Hepatocyte (in vitro differentiated cells): ENCODE results near the gene FXR1. TPM values are rescaled to one million over a fixed set of nuclear protein-coding genes. Genes with fewer than 3 reads are reported as not detected.

Experiments used
- DNase-seq: peaks from one replicate; pipeline ENCODE4 v3.0.0-alpha.2; 2016; ENCODE audit warnings: low spot score
- H2AFZ ChIP-seq: fragments of 200-600 bp; sonication (generic); 2 replicates; pipeline ENCODE4 v1.6.0; 2016; ENCODE audit warnings: antibody characterized with exemption, mild to moderate bottlenecking
- H3K27ac ChIP-seq: fragments of 200-600 bp; sonication (generic); 2 replicates; pipeline ENCODE4 v1.5.1; 2016; ENCODE audit warnings: mild to moderate bottlenecking
- H3K27me3 ChIP-seq: fragments of 200-600 bp; sonication (generic); 2 replicates; pipeline ENCODE4 v1.6.1; 2016
- H3K36me3 ChIP-seq: fragments of 200-600 bp; sonication (generic); replicated peaks from 2 replicates; pipeline ENCODE4 v1.5.1; 2016; ENCODE audit warnings: low read depth; ENCODE audit not compliant: insufficient read depth
- H3K4me1 ChIP-seq: fragments of 200-600 bp; sonication (generic); 2 replicates; pipeline ENCODE4 v1.5.1; 2016; ENCODE audit warnings: mild to moderate bottlenecking, moderate library complexity; ENCODE audit not compliant: insufficient read depth
- H3K4me2 ChIP-seq: fragments of 200-600 bp; sonication (generic); 2 replicates; pipeline ENCODE4 v1.6.0; 2016
- H3K4me3 ChIP-seq: fragments of 200-600 bp; sonication (generic); 2 replicates; pipeline ENCODE4 v1.5.1; 2016; ENCODE audit warnings: mild to moderate bottlenecking
- H3K79me2 ChIP-seq: fragments of 200-600 bp; sonication (generic); 2 replicates; pipeline ENCODE4 v1.6.0; 2017; ENCODE audit warnings: mild to moderate bottlenecking
- H3K9me2 ChIP-seq: fragments of 200-600 bp; sonication (generic); replicated peaks from 2 replicates; pipeline ENCODE4 v1.6.0; 2017; ENCODE audit warnings: mild to moderate bottlenecking; ENCODE audit not compliant: insufficient read depth
- H3K9me3 ChIP-seq: fragments of 200-600 bp; sonication (generic); 2 replicates; pipeline ENCODE4 v1.5.1; 2016; ENCODE audit warnings: low read depth, mild to moderate bottlenecking
- H4K20me1 ChIP-seq: fragments of 200-600 bp; sonication (generic); 2 replicates; pipeline ENCODE4 v1.6.0; 2016; ENCODE audit warnings: mild to moderate bottlenecking; ENCODE audit not compliant: insufficient read depth, poor library complexity, severe bottlenecking
- CTCF ChIP-seq: fragments of 200-600 bp; sonication (generic); IDR thresholded peaks from 2 replicates; pipeline ENCODE4 v1.5.1; 2016; ENCODE audit warnings: antibody characterized with exemption, mild to moderate bottlenecking; ENCODE audit not compliant: poor library complexity
- EZH2 ChIP-seq: fragments of 200-600 bp; sonication (generic); IDR thresholded peaks from 2 replicates; pipeline ENCODE4 v1.6.1; 2016; ENCODE audit warnings: antibody characterized with exemption, mild to moderate bottlenecking, borderline replicate concordance
- EZH2phosphoT487 ChIP-seq: fragments of 200-600 bp; sonication (generic); IDR thresholded peaks from one replicate; pipeline ENCODE4 v1.6.1; 2018; ENCODE audit warnings: antibody characterized with exemption, mild to moderate bottlenecking, low read depth, moderate library complexity; ENCODE audit not compliant: unreplicated experiment, severe bottlenecking
- WGBS: methylation state at CpG from one replicate; pipeline ENCODE4 v1.1.6; 2016; ENCODE audit warnings: low lambda C conversion rate; ENCODE audit errors: missing lambda C conversion rate; 5-methylcytosine and 5-hydroxymethylcytosine counted together
- polyA plus RNA-seq: library from polyadenylated mRNA; unstranded; fragments of >200 nt; fragmentation: Nextera tagmentation; extraction: Ambion mirVana; gene quantifications from 2 replicates; pipeline ENCODE4 v1.2.1, GENCODE V29; 2016
- total RNA-seq: library from RNA; depleted of rRNA; stranded (reverse); fragments of >200 nt; gene quantifications from 2 replicates; pipeline ENCODE4 v1.2.3, GENCODE V29; 2014

FXR1 gene
- total and polyA plus RNA-seq, 2 experiments from 2014 or later = 48.4 to 105 TPM

DNA sequence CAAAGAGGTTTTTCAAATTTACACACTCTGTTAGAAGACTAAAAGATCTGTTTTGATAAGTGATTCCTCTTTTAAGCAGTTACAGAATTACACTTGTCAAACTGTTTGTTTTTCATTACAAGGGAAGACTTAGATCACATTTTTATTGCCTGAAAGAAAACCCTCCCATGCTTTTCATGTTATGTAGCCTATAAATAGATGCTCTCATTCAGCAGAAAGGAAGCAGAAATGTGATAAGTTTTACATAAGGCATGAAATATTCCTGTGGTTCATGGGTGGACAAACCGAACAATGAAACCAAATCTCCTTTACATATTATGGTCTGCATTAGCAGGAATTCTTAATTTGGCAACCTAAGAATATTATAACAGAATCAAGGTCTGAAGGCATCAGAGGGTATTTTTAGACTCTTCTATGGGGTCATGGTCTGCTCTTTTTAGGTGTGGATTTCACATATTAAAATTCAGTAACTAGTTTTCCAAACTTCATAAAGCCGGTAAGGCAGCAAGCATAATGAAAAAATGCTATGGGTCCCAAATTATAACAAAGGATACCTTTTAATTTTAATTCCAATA lies 37.3 kb upstream of the FXR1 start:
- H3K27me3 ChIP-seq = no peaks in the 10 kb centered on the region
- no peaks in the 10 kb centered on the region for H3K4me1 ChIP-seq
- H3K9me3 ChIP-seq = no peaks in the 10 kb centered on the region
- no peak overlapping the region for H3K4me3 ChIP-seq
- H3K79me2 ChIP-seq = no peaks in the 10 kb centered on the region
- DNase-seq = no peak
- TF ChIP-seq EZH2 = no peak
- TF ChIP-seq EZH2phosphoT487 = no peak
- no peak for TF ChIP-seq CTCF
- H4K20me1 ChIP-seq = no peaks in the 10 kb centered on the region
- H3K36me3 ChIP-seq = no peaks in the 10 kb centered on the region
- no peak overlapping the region for H3K27ac ChIP-seq
- H3K9me2 ChIP-seq = no peaks in the 10 kb centered on the region
- H3K4me2 ChIP-seq = no peak overlapping the region
- H2AFZ ChIP-seq = no peak overlapping the region
- WGBS = 55% methylated on average over 2 of the region's 2 CpGs

GRCh38 chr3:180881065-180881801 lies 31.2 kb upstream of the FXR1 start:
- no peaks in the 10 kb centered on the region for H3K4me1 ChIP-seq
- TF ChIP-seq CTCF (no peak), EZH2phosphoT487 (no peak), EZH2 (no peak)
- H4K20me1 ChIP-seq = no peaks in the 10 kb centered on the region
- H3K4me2 ChIP-seq = no peak overlapping the region
- no peaks in the 10 kb centered on the region for H3K9me2 ChIP-seq
- H2AFZ ChIP-seq = no peak overlapping the region
- H3K27me3 ChIP-seq = no peaks in the 10 kb centered on the region
- H3K79me2 ChIP-seq = no peaks in the 10 kb centered on the region
- no peaks in the 10 kb centered on the region for H3K36me3 ChIP-seq
- 90% methylated on average over 15 of the region's 15 CpGs for WGBS
- no peak overlapping the region for H3K27ac ChIP-seq
- H3K4me3 ChIP-seq = no peak overlapping the region
- DNase-seq = no peak
- no peaks in the 10 kb centered on the region for H3K9me3 ChIP-seq

GRCh38 chr3:180882115-180882514 lies 30.4 kb upstream of the FXR1 start:
- WGBS = 91% methylated on average over 4 of the region's 4 CpGs
- H3K9me3 ChIP-seq = no peaks in the 10 kb centered on the region
- no peak overlapping the region for H3K4me3 ChIP-seq
- H4K20me1 ChIP-seq = no peaks in the 10 kb centered on the region
- no peaks in the 10 kb centered on the region for H3K9me2 ChIP-seq
- H3K36me3 ChIP-seq = no peaks in the 10 kb centered on the region
- TF ChIP-seq CTCF (no peak), EZH2 (no peak), EZH2phosphoT487 (no peak)
- H2AFZ ChIP-seq = no peak overlapping the region
- no peaks in the 10 kb centered on the region for H3K27me3 ChIP-seq
- DNase-seq = no peak
- H3K27ac ChIP-seq = no peak overlapping the region
- no peak overlapping the region for H3K4me2 ChIP-seq
- H3K79me2 ChIP-seq = no peaks in the 10 kb centered on the region
- no peaks in the 10 kb centered on the region for H3K4me1 ChIP-seq
